Osteoblast (primary cell): ENCODE measurements around the gene LMNTD2. TPM values are rescaled to one million over a fixed set of nuclear protein-coding genes. Genes with fewer than 3 reads are reported as not detected.

Source experiments
- DNase-seq: peaks from one replicate; pipeline ENCODE4 v3.0.0; 2011; ENCODE audit warnings: low spot score, mixed read lengths; ENCODE audit not compliant: insufficient read length; ENCODE audit errors: missing footprints
- H2AFZ ChIP-seq: 2 replicates; pipeline ENCODE4 v1.6.0; 2011; ENCODE audit warnings: mild to moderate bottlenecking, low read length
- H3K27ac ChIP-seq: 2 replicates; pipeline ENCODE4 v1.5.1; 2011; ENCODE audit warnings: mild to moderate bottlenecking, low read depth, low read length, moderate library complexity
- H3K27me3 ChIP-seq: 2 replicates; pipeline ENCODE4 v1.6.0; 2012; ENCODE audit warnings: mild to moderate bottlenecking, control low read depth, inconsistent platforms, low read length, moderate library complexity; ENCODE audit not compliant: insufficient read depth
- H3K36me3 ChIP-seq: 2 replicates; pipeline ENCODE4 v1.5.1; 2011; ENCODE audit warnings: mild to moderate bottlenecking, low read length, control low read depth, moderate library complexity; ENCODE audit not compliant: insufficient read depth
- H3K4me1 ChIP-seq: 2 replicates; pipeline ENCODE4 v1.5.1; 2011; ENCODE audit warnings: mild to moderate bottlenecking, low read length, control low read depth, moderate library complexity; ENCODE audit not compliant: insufficient read depth
- H3K4me2 ChIP-seq: 2 replicates; pipeline ENCODE4 v1.6.0; 2011; ENCODE audit warnings: mild to moderate bottlenecking, low read length; ENCODE audit not compliant: insufficient read depth
- H3K4me3 ChIP-seq: fragments of 200-600 bp; sonication (generic); 3 replicates; pipeline ENCODE4 v1.5.1; 2012; ENCODE audit warnings: mild to moderate bottlenecking, low read length, inconsistent platforms; ENCODE audit not compliant: insufficient read depth
- H3K79me2 ChIP-seq: 2 replicates; pipeline ENCODE4 v1.6.0; 2012; ENCODE audit warnings: mild to moderate bottlenecking, low read length, control low read depth, inconsistent platforms; ENCODE audit not compliant: insufficient read depth
- H3K9me3 ChIP-seq: 2 replicates; pipeline ENCODE4 v1.5.1; 2011; ENCODE audit warnings: low read depth, low read length, control low read depth
- H4K20me1 ChIP-seq: 2 replicates; pipeline ENCODE4 v1.6.0; 2012; ENCODE audit warnings: mild to moderate bottlenecking, low read length, control low read depth; ENCODE audit not compliant: insufficient read depth
- total RNA-seq: library from RNA; depleted of rRNA; stranded (reverse); fragments of >200 nt; gene quantifications from 2 replicates; pipeline ENCODE4 v1.2.3, GENCODE V29; 2012
- TF ChIP-seq, protein P1 (sequence below): IDR thresholded peaks from 2 replicates; pipeline ENCODE4 v1.5.1; 2011; ENCODE audit warnings: mild to moderate bottlenecking, low read depth, low read length, moderate library complexity; ENCODE audit errors: extremely low read depth

Gene LMNTD2
- total RNA-seq, 1 donor = 0.36 TPM

- peaks cover 20% of the 10 kb centered on the region for H3K27me3 ChIP-seq
- TF ChIP-seq, protein P1, sequence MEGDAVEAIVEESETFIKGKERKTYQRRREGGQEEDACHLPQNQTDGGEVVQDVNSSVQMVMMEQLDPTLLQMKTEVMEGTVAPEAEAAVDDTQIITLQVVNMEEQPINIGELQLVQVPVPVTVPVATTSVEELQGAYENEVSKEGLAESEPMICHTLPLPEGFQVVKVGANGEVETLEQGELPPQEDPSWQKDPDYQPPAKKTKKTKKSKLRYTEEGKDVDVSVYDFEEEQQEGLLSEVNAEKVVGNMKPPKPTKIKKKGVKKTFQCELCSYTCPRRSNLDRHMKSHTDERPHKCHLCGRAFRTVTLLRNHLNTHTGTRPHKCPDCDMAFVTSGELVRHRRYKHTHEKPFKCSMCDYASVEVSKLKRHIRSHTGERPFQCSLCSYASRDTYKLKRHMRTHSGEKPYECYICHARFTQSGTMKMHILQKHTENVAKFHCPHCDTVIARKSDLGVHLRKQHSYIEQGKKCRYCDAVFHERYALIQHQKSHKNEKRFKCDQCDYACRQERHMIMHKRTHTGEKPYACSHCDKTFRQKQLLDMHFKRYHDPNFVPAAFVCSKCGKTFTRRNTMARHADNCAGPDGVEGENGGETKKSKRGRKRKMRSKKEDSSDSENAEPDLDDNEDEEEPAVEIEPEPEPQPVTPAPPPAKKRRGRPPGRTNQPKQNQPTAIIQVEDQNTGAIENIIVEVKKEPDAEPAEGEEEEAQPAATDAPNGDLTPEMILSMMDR = no peak
- H3K4me2 ChIP-seq = no peak overlapping the region
- H3K27ac ChIP-seq = no peak overlapping the region
- no peaks in the 10 kb centered on the region for H3K4me1 ChIP-seq
- H4K20me1 ChIP-seq = no peaks in the 10 kb centered on the region
- H3K4me3 ChIP-seq = no peak overlapping the region
- H3K79me2 ChIP-seq = no peaks in the 10 kb centered on the region
- no peaks in the 10 kb centered on the region for H3K9me3 ChIP-seq
- H3K36me3 ChIP-seq = no peaks in the 10 kb centered on the region
- DNase-seq = no peak
- H2AFZ ChIP-seq = no peak overlapping the region
Observed at GRCh38 chr11:551131-551530, 9.4 kb downstream of the LMNTD2 start.

GRCh38 chr11:550746-551085 is 9.8 kb downstream of the LMNTD2 start:
- Histone ChIP-seq H2AFZ (no peak overlapping the region), H3K79me2 (no peaks in the 10 kb centered on the region), H3K4me1 (no peaks in the 10 kb centered on the region), H3K36me3 (no peaks in the 10 kb centered on the region), H4K20me1 (no peaks in the 10 kb centered on the region), H3K4me2 (no peak overlapping the region), H3K4me3 (no peak overlapping the region), H3K27me3 (peaks cover 18% of the 10 kb centered on the region), H3K9me3 (no peaks in the 10 kb centered on the region), H3K27ac (no peak overlapping the region)
- TF ChIP-seq, protein P1 = no peak
- no peak for DNase-seq

GRCh38 chr11:550021-550745 is 10.4 kb downstream of the LMNTD2 start:
- TF ChIP-seq, protein P1 = no peak
- no peak overlapping the region for H3K4me3 ChIP-seq
- no peak overlapping the region for H3K27ac ChIP-seq
- H2AFZ ChIP-seq = no peak overlapping the region
- no peak overlapping the region for H3K4me2 ChIP-seq
- no peaks in the 10 kb centered on the region for H3K36me3 ChIP-seq
- no peaks in the 10 kb centered on the region for H3K9me3 ChIP-seq
- DNase-seq = no peak
- no peaks in the 10 kb centered on the region for H3K79me2 ChIP-seq
- peaks cover 13% of the 10 kb centered on the region for H3K27me3 ChIP-seq
- H4K20me1 ChIP-seq = no peaks in the 10 kb centered on the region
- no peaks in the 10 kb centered on the region for H3K4me1 ChIP-seq

GRCh38 chr11:548700-549603 is 11.6 kb downstream of the LMNTD2 start:
- no peak overlapping the region for H3K27ac ChIP-seq
- H3K27me3 ChIP-seq = peaks cover 3% of the 10 kb centered on the region
- H3K9me3 ChIP-seq = no peaks in the 10 kb centered on the region
- H3K4me2 ChIP-seq = no peak overlapping the region
- no peaks in the 10 kb centered on the region for H3K79me2 ChIP-seq
- no peaks in the 10 kb centered on the region for H3K4me1 ChIP-seq
- H2AFZ ChIP-seq = no peak overlapping the region
- H3K4me3 ChIP-seq = no peak overlapping the region
- no peak for DNase-seq
- H4K20me1 ChIP-seq = no peaks in the 10 kb centered on the region
- no peaks in the 10 kb centered on the region for H3K36me3 ChIP-seq
- TF ChIP-seq, protein P1 = no peak
